Heart left ventricle (tissue), 16 donors: ENCODE measurements around the gene TM9SF4. TPM values are rescaled to one million over a fixed set of nuclear protein-coding genes. Genes with fewer than 3 reads are reported as not detected.

Experiments used
- ATAC-seq, 4 donors: fragments of 200-7000 bp; cut with Tn5 transposase; one replicate each; pipeline ENCODE4 v1.9.1; 2020 to 2022; ENCODE audit warnings: moderate library complexity in 4 of 4, mild to moderate bottlenecking in 3 of 4, moderate number of reproducible peaks in 1 of 4
- DNase-seq, 5 donors: peaks; one replicate each; pipeline ENCODE4 v3.0.0-alpha.2; 2020
- H3K27ac ChIP-seq, 12 donors: fragments of 200-600 bp; sonication (generic) in 4 of 12; one replicate each; pipeline versions ENCODE4 v1.5.0 to v1.8.0; 2016 to 2022; ENCODE audit warnings: mild to moderate bottlenecking in 2 of 12
- H3K27me3 ChIP-seq, 9 donors: fragments of 200-600 bp; sonication (generic) in 2 of 9; one replicate each; pipeline versions ENCODE4 v1.5.1 to v1.8.0; 2016 to 2022; ENCODE audit warnings: mild to moderate bottlenecking in 3 of 9
- H3K36me3 ChIP-seq, 9 donors: fragments of 200-600 bp; sonication (generic) in 2 of 9; one replicate each; pipeline versions ENCODE4 v1.5.0 to v1.8.0; 2018 to 2022; ENCODE audit warnings: mild to moderate bottlenecking in 2 of 9
- H3K4me1 ChIP-seq, 12 donors: fragments of 200-600 bp; sonication (generic) in 4 of 12; one replicate each; pipeline versions ENCODE4 v1.5.0 to v1.8.0; 2016 to 2022; ENCODE audit warnings: mild to moderate bottlenecking in 3 of 12
- H3K4me3 ChIP-seq, 12 donors: fragments of 200-600 bp; sonication (generic) in 4 of 12; one replicate each; pipeline versions ENCODE4 v1.5.0 to v1.8.0; 2017 to 2022; ENCODE audit warnings: mild to moderate bottlenecking in 9 of 12, moderate library complexity in 4 of 12
- H3K9me3 ChIP-seq, 12 donors: fragments of 200-600 bp; sonication (generic) in 4 of 12; one replicate each; pipeline versions ENCODE4 v1.5.0 to v1.8.0; 2016 to 2022; ENCODE audit warnings: mild to moderate bottlenecking in 1 of 12
- CTCF ChIP-seq, 12 donors: fragments of 200-600 bp; sonication (generic) in 4 of 12; IDR thresholded peaks; one replicate each; pipeline versions ENCODE4 v1.5.0 to v1.8.0; 2018 to 2022; ENCODE audit warnings: antibody characterized with exemption in 12 of 12, mild to moderate bottlenecking in 5 of 12
- POLR2A ChIP-seq, 2 donors: fragments of 450-650 bp; IDR thresholded peaks; one replicate each; pipeline ENCODE4 v1.6.1; 2017; ENCODE audit warnings: antibody characterized with exemption in 2 of 2, mild to moderate bottlenecking in 2 of 2, moderate library complexity in 2 of 2
- WGBS, 4 donors: extraction: QIAGEN DNeasy Blood & Tissue Kit in 2 of 4; methylation state at CpG; one replicate each; pipeline versions ENCODE4 v1.1.5 to v1.1.7; 2013 to 2018; 5-methylcytosine and 5-hydroxymethylcytosine counted together
- intact Hi-C, 10 donors: fragments of 100-400 bp; cut with DNase I; formaldehyde crosslinking; loops; one replicate each; pipeline versions ENCODE4 v1.11.1 to v1.14.2; 2022
- polyA plus RNA-seq, 2 donors: library from polyadenylated mRNA; stranded (reverse); fragments of 200-250 nt; gene quantifications; one replicate each; pipeline ENCODE4 v1.2.3, GENCODE V29; 2013
- total RNA-seq, 9 donors: library from RNA; depleted of rRNA in 2 of 9; stranded (reverse); fragments of >200 nt in 2 of 9; fragmentation: NEBNext Ultra II Directional in 3 of 9; extraction: Animal tissue kit (Norgen Biotek cat#: 25700) in 3 of 9; gene quantifications; one replicate each; pipeline versions ENCODE4 v1.1.0 to v1.2.4, GENCODE V29; 2016 to 2023
- donor health status: ischemic (EF 13 %, LVEDD 7.1; RV severe dilation, severe dysfunction).
- donor health status: healthy with polysubstance abuse.
- donor health status: DM: no; HTN: yes; CAD: no.
- donor health status: DM: no; HTN: no; CAD: no.
- donor health status: ischemic (EF 25% LVEDD 6.9; RV normal size, moderate dysfunction).
- donor health status: ischemic (EF 25% LVEDD 5.7; RV mildly dilated, moderate dysfunction).
- donor health status: healthy.
- donor health status: DM: yes; HTN: yes; CAD: no.
- donor health status: ischemic (EF 35%, LVEDD 5.7; RV mildly dilated, moderate dysfunction).
- donor health status: nonischemic (EF 11% LVEDD 7.7; RV severe dilation, severe dysfunction).
- donor health status: DM: yes; HTN: yes; CAD: no.
- donor health status: PGD.
- donor health status: ischemic (EF 29% LVEDD 5.4; RV normal size, mild dysfunction).
- donor health status: nonischemic (EF 23%, LVEDD 6.1; RV moderate dilation, normal function).

Gene TM9SF4
- total and polyA plus RNA-seq, 11 donors = 15.7 to 37.9 (median 28.8) TPM

GRCh38 chr20:32204205-32205109 lies 94.9 kb downstream of the TM9SF4 start:
- Histone ChIP-seq H3K36me3 (peaks cover 0 to 38% (median 25%) of the 10 kb centered on the region in 9 donors), H3K27me3 (no peaks in the 10 kb centered on the region), H3K9me3 (no peaks in the 10 kb centered on the region), H3K4me3 (peak overlapping the region in 7 of 12 donors; percentile 87 to 99 (median 97)), H3K27ac (peak overlapping the region; percentile 67 to 99 (median 93)), H3K4me1 (peaks cover 10 to 78% (median 60%) of the 10 kb centered on the region in 12 donors)
- 30 to 39% (median 36%) methylated on average over 4 of the region's 4 CpGs for WGBS, 4 donors
- intact Hi-C loops = loop anchor here in 6 of 10 donors (5.0 to 10.0 kb wide), 4 partner anchors 97 to 278 kb away; partner anchors contain the start of genes TM9SF4 (in 3 of the 6) and ASXL1 (in 2 of the 6)
- DNase-seq (peak in 1 of 5 donors; percentile 48), ATAC-seq (peak in 2 of 4 donors; percentile 11 to 29)
- no peak for TF ChIP-seq CTCF (IDR thresholded peaks at IDR 0.05)
- TF ChIP-seq POLR2A (IDR thresholded peaks at IDR 0.05) = no peak

GRCh38 chr20:32205110-32205842 lies 95.8 kb downstream of the TM9SF4 start:
- H3K4me3 ChIP-seq = peak overlapping the region in 9 of 12 donors; percentile 87 to 99 (median 97)
- intact Hi-C loops = loop anchor here in 5 of 10 donors (5.0 to 10.0 kb wide), 3 partner anchors 98 to 277 kb away; partner anchors contain the start of genes TM9SF4 (in 3 of the 5) and ASXL1 (in 1 of the 5)
- 45 to 49% (median 46%) methylated on average over 5 of the region's 5 CpGs for WGBS, 4 donors
- no peaks in the 10 kb centered on the region for H3K27me3 ChIP-seq
- DNase-seq (no peak), ATAC-seq (peak in 2 of 4 donors; percentile 29 to 58)
- peaks cover 10 to 76% (median 62%) of the 10 kb centered on the region in 12 donors for H3K4me1 ChIP-seq
- no peak for TF ChIP-seq POLR2A (IDR thresholded peaks at IDR 0.05)
- TF ChIP-seq CTCF (IDR thresholded peaks at IDR 0.05) = no peak
- no peaks in the 10 kb centered on the region for H3K9me3 ChIP-seq
- H3K27ac ChIP-seq = peak overlapping the region; percentile 67 to 99 (median 93)
- peaks cover 0 to 37% (median 20%) of the 10 kb centered on the region in 9 donors for H3K36me3 ChIP-seq

GRCh38 chr20:32205843-32206759 lies 96.6 kb downstream of the TM9SF4 start:
- peak overlapping the region; percentile 67 to 99 (median 93) for H3K27ac ChIP-seq
- peak in 1 of 4 donors; percentile 1 for ATAC-seq
- no peaks in the 10 kb centered on the region for H3K27me3 ChIP-seq
- no peaks in the 10 kb centered on the region for H3K9me3 ChIP-seq
- peaks cover 0 to 37% (median 18%) of the 10 kb centered on the region in 9 donors for H3K36me3 ChIP-seq
- peak overlapping the region in 11 of 12 donors; percentile 70 to 99 (median 97) for H3K4me3 ChIP-seq
- peaks cover 10 to 74% (median 62%) of the 10 kb centered on the region in 12 donors for H3K4me1 ChIP-seq
- TF ChIP-seq POLR2A (IDR thresholded peaks at IDR 0.05) (no peak), CTCF (IDR thresholded peaks at IDR 0.05) (no peak)
- WGBS, 4 donors = 25 to 40% (median 32%) methylated on average over 8 of the region's 8 CpGs
- intact Hi-C loops = loop anchor here in 5 of 10 donors (2.0 to 10.0 kb wide), 4 partner anchors 95 to 276 kb away; partner anchors contain the start of genes TM9SF4 (in 3 of the 5) and ASXL1 (in 1 of the 5)
- no peak for DNase-seq
